GM23338 (cell line): ENCODE data around the gene WDCP. TPM values are rescaled to one million over a fixed set of nuclear protein-coding genes. Genes with fewer than 3 reads are reported as not detected.
A peak's percentile ranks its signal among the peaks of the same experiment; 100 is the strongest.
"Not testable (repeated sequence)": the region's sequence is repeated elsewhere in the genome, so short reads cannot be mapped to it uniquely, and the experiment has no call there.

Experiments
- ATAC-seq: fragments of 200-7000 bp; cut with Tn5 transposase; 3 replicates; pipeline ENCODE4 v1.9.1; 2020
- DNase-seq: peaks from one replicate; pipeline ENCODE4 v3.0.0-alpha.2; 2015; ENCODE audit warnings: low spot score
- H2AFZ ChIP-seq: fragments of 200-600 bp; sonication (generic); 2 replicates; pipeline ENCODE4 v1.8.0; 2016; ENCODE audit warnings: antibody characterized with exemption, mild to moderate bottlenecking, moderate library complexity
- H3F3A ChIP-seq: fragments of 200-600 bp; sonication (generic); replicated peaks from 2 replicates; pipeline ENCODE4 v1.8.0; 2017; ENCODE audit warnings: antibody characterized with exemption, mixed run types, low read depth
- H3K27ac ChIP-seq: fragments of 200-600 bp; sonication (generic); 2 replicates; pipeline ENCODE4 v1.6.1; 2016; ENCODE audit warnings: low read depth
- H3K27me3 ChIP-seq: fragments of 200-600 bp; sonication (generic); 2 replicates; pipeline ENCODE4 v1.8.0; 2016; ENCODE audit warnings: mild to moderate bottlenecking, mixed run types, moderate library complexity; ENCODE audit not compliant: insufficient read depth
- H3K36me3 ChIP-seq: fragments of 200-600 bp; sonication (generic); 2 replicates; pipeline ENCODE4 v1.8.0; 2016; ENCODE audit warnings: mild to moderate bottlenecking; ENCODE audit not compliant: insufficient read depth
- H3K4me1 ChIP-seq: fragments of 200-600 bp; sonication (generic); 2 replicates; pipeline ENCODE4 v1.8.0; 2016; ENCODE audit warnings: mild to moderate bottlenecking, moderate library complexity; ENCODE audit not compliant: insufficient read depth
- H3K4me2 ChIP-seq: fragments of 200-600 bp; sonication (generic); 2 replicates; pipeline ENCODE4 v1.7.1; 2017; ENCODE audit warnings: mixed run types
- H3K4me3 ChIP-seq: fragments of 200-600 bp; sonication (generic); 2 replicates; pipeline ENCODE4 v1.6.1; 2016; ENCODE audit warnings: mixed run types
- H3K79me2 ChIP-seq: fragments of 200-600 bp; sonication (generic); replicated peaks from 2 replicates; pipeline ENCODE4 v1.8.0; 2017; ENCODE audit warnings: mild to moderate bottlenecking; ENCODE audit not compliant: insufficient read depth
- H3K9me2 ChIP-seq: fragments of 200-600 bp; sonication (generic); 2 replicates; pipeline ENCODE4 v1.8.0; 2017; ENCODE audit not compliant: insufficient read depth
- H4K20me1 ChIP-seq: fragments of 200-600 bp; sonication (generic); replicated peaks from 2 replicates; pipeline ENCODE4 v1.8.0; 2017; ENCODE audit warnings: mild to moderate bottlenecking; ENCODE audit not compliant: insufficient read depth
- H3K27ac Mint-ChIP-seq: 2 replicates; pipeline ENCODE4 v1.8.0; 2020; ENCODE audit warnings: inconsistent platforms, mild to moderate bottlenecking, moderate library complexity, mixed read lengths
- H3K27me3 Mint-ChIP-seq: 3 replicates; pipeline ENCODE4 v1.8.0; 2022; ENCODE audit warnings: low read depth, mild to moderate bottlenecking, moderate library complexity, mixed read lengths, inconsistent platforms; ENCODE audit not compliant: insufficient read depth, poor library complexity
- H3K36me3 Mint-ChIP-seq: 3 replicates; pipeline ENCODE4 v1.8.0; 2021; ENCODE audit warnings: low read depth, mild to moderate bottlenecking, inconsistent platforms, moderate library complexity, mixed read lengths
- H3K4me1 Mint-ChIP-seq: 3 replicates; pipeline ENCODE4 v1.8.0; 2020; ENCODE audit warnings: mild to moderate bottlenecking, inconsistent platforms, mixed read lengths
- H3K4me3 Mint-ChIP-seq: 3 replicates; pipeline ENCODE4 v1.8.0; 2021; ENCODE audit warnings: moderate library complexity, mild to moderate bottlenecking, inconsistent platforms, mixed read lengths
- H3K9me3 Mint-ChIP-seq: 3 replicates; pipeline ENCODE4 v1.8.0; 2020; ENCODE audit warnings: moderate library complexity, mild to moderate bottlenecking, inconsistent platforms, mixed read lengths
- CREB1 ChIP-seq: fragments of 250-450 bp; sonication (Bioruptor Pico); IDR thresholded peaks from 2 replicates; pipeline ENCODE4 v1.5.0; 2020; ENCODE audit warnings: low read depth, mild to moderate bottlenecking, moderate library complexity
- EZH2 ChIP-seq: fragments of 200-600 bp; sonication (generic); IDR thresholded peaks from one replicate; pipeline ENCODE4 v1.8.0; 2017; ENCODE audit warnings: antibody characterized with exemption, mild to moderate bottlenecking, low read depth; ENCODE audit not compliant: unreplicated experiment
- EZH2phosphoT487 ChIP-seq: fragments of 200-600 bp; sonication (generic); IDR thresholded peaks from one replicate; pipeline ENCODE4 v1.8.1; 2018; ENCODE audit warnings: antibody characterized with exemption; ENCODE audit not compliant: unreplicated experiment
- JUNB ChIP-seq: IDR thresholded peaks from one replicate; pipeline ENCODE4 v1.6.1; 2016; ENCODE audit warnings: antibody characterized with exemption; ENCODE audit not compliant: unreplicated experiment
- NANOG ChIP-seq: IDR thresholded peaks from 2 replicates; pipeline ENCODE4 v1.6.1; 2016; ENCODE audit warnings: antibody characterized with exemption, borderline replicate concordance
- ZNF114 ChIP-seq: fragments of 250-450 bp; sonication (Bioruptor Pico); IDR thresholded peaks from 2 replicates; pipeline ENCODE4 v1.5.0; 2020; ENCODE audit warnings: mild to moderate bottlenecking, moderate library complexity
- ZNF331 ChIP-seq: fragments of 250-450 bp; sonication (Bioruptor Pico); IDR thresholded peaks from 2 replicates; pipeline ENCODE4 v1.5.0; 2020; ENCODE audit warnings: low read depth, mild to moderate bottlenecking, moderate library complexity
- polyA plus RNA-seq: library from polyadenylated mRNA; unstranded; fragments of >200 nt; fragmentation: Nextera tagmentation; extraction: Ambion mirVana; gene quantifications from 2 replicates; pipeline ENCODE4 v1.2.1, GENCODE V29; 2016
- total RNA-seq: library from RNA; depleted of rRNA; stranded (reverse); fragments of >200 nt; shearing (Covaris generic); gene quantifications from 2 replicates; pipeline ENCODE4 v1.2.3, GENCODE V29; 2014
- TF ChIP-seq, protein P1 (sequence below): IDR thresholded peaks from 2 replicates; pipeline ENCODE4 v1.6.1; 2016; ENCODE audit warnings: antibody characterized with exemption

WDCP gene
- total and polyA plus RNA-seq, 2 experiments from 2014 or later = 10.5 to 28.6 TPM

DNA sequence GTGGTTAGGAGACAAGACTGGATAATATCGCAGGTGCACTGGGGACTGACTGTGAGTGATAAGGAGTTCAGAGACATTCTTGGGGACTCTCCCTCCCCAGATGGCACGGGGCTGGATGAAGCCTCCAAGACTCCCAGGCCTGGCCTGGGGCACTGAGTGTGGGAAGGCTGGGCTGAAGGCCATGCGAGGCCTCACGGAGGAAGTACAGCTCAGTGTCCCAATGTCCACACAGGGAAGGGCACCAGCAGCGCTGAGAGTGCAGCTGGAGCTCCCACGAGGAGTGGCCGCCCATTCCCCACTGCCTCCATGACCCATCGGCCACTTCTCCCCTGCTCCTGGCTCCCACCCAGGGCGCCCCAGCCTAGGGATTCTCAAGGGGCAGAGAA is 30.8 kb downstream of the WDCP start (continued):
- TF ChIP-seq, protein P1, sequence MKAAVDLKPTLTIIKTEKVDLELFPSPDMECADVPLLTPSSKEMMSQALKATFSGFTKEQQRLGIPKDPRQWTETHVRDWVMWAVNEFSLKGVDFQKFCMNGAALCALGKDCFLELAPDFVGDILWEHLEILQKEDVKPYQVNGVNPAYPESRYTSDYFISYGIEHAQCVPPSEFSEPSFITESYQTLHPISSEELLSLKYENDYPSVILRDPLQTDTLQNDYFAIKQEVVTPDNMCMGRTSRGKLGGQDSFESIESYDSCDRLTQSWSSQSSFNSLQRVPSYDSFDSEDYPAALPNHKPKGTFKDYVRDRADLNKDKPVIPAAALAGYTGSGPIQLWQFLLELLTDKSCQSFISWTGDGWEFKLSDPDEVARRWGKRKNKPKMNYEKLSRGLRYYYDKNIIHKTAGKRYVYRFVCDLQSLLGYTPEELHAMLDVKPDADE = no peak
- TF ChIP-seq JUNB (no peak), ZNF114 (CRISPR knock-in tag) (no peak), EZH2phosphoT487 (no peak), ZNF331 (no peak), NANOG (no peak)

DNA sequence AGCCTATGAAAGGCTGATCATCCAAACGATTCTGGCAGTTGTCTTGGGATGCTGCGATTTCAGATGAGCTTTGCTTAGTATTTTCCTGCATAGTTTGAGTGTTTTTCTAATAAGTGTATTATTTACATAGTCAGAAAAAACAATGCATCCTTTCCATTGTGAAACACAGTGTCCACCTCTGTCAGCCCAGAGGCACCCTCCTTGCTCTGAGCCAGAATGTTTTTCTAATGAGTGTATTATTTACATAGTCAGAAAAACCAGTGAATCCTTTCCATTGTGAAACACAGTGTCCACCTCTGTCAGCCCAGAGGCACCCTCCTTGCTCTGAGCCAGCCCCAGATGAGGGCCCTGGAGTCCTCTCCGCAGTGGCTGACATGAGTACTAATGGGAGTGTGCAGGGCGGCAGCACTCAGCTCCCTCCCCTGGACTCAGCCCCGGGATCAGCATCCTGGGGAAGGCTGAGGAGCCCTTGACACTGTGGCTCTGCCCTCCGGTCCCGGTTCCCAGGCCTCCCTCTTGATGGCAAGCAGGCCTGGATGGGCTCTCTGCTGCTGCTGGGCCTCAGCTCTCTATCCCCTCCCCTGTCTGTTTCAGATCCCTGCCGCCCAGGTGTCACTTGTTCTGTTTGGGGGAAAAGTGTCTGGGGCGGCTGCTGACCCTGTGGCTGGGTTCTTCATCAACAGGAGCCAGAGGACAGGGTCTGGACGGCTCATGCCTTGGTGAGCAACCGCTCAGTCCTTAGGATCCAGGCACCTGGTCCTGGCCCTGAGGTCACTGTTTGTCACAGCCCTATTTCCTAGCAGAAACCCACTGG is 31.4 kb downstream of the WDCP start:
- peak; percentile 44 for DNase-seq
- Histone ChIP-seq H4K20me1 (no peaks in the 10 kb centered on the region), H3K4me2 (no peak overlapping the region), H3F3A (no peaks in the 10 kb centered on the region), H3K79me2 (no peaks in the 10 kb centered on the region), H2AFZ (no peak overlapping the region), H3K27me3 (peaks cover 4% of the 10 kb centered on the region; the same call in 1 of the 2 replicates), H3K4me1 (peaks cover 12% of the 10 kb centered on the region), H3K36me3 (no peaks in the 10 kb centered on the region), H3K27ac (peak overlapping the region; percentile 39; the same call in 1 of the 2 replicates), H3K4me3 (no peak overlapping the region), H3K9me2 (no peaks in the 10 kb centered on the region)
- Mint-ChIP-seq H3K4me3 (no peak overlapping the region), H3K4me1 (peaks cover 25% of the 10 kb centered on the region), H3K36me3 (no peaks in the 10 kb centered on the region), H3K9me3 (no peaks in the 10 kb centered on the region), H3K27me3 (peaks cover 16% of the 10 kb centered on the region), H3K27ac (no peak overlapping the region; the same call in 1 of the 2 replicates)
- peak; percentile 44 for ATAC-seq
- TF ChIP-seq ZNF331 (no peak), EZH2 (no peak), CREB1 (CRISPR knock-in tag) (no peak)
- TF ChIP-seq, protein P1 = no peak

DNA sequence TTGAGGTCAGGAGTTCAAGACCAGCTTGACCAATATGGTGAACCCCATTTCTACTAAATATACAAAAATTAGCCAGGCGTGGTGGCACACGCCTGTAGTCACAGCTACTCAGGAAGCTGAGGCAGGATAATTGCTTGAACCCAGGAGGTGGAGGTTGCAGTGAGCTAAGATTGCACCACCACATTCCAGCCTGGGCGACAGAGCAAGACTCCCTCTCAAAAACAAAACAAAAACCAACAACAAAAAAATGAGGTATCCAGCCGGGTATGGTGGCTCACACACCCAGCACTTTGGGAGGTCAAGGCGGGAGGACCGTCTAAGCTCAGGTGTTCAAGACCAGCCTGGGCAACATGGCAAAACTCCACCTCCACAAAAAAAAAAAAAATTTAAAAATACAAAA is 32.3 kb downstream of the WDCP start:
- H3K4me3 ChIP-seq, H3K9me2 ChIP-seq, H3K27ac Mint-ChIP-seq, H3K36me3 Mint-ChIP-seq, H2AFZ ChIP-seq, H3F3A ChIP-seq, ATAC-seq, H3K79me2 ChIP-seq, H3K9me3 Mint-ChIP-seq, H3K4me3 Mint-ChIP-seq, H3K36me3 ChIP-seq, DNase-seq, H4K20me1 ChIP-seq, H3K27me3 ChIP-seq, H3K27ac ChIP-seq, H3K4me2 ChIP-seq: not testable (repeated sequence)
- peaks cover 16% of the 10 kb centered on the region for H3K4me1 ChIP-seq
- peaks cover 13% of the 10 kb centered on the region for H3K27me3 Mint-ChIP-seq
- H3K4me1 Mint-ChIP-seq = peaks cover 26% of the 10 kb centered on the region
